Trophoblast cell (in vitro differentiated cells and primary cell): ENCODE data around the gene PRSS12.

Source experiments
- DNase-seq, 2 donors: peaks; one replicate each; pipeline ENCODE4 v3.0.0-alpha.2; 2016
- H2AFZ ChIP-seq: 2 replicates; pipeline ENCODE4 v1.6.1; 2013; ENCODE audit warnings: low read length, moderate library complexity, mild to moderate bottlenecking; ENCODE audit not compliant: insufficient read depth, poor library complexity
- H2AK5ac ChIP-seq: 2 replicates; pipeline ENCODE4 v1.6.1; 2013; ENCODE audit warnings: mild to moderate bottlenecking, low read length
- H2BK120ac ChIP-seq: 2 replicates; pipeline ENCODE4 v1.6.1; 2013; ENCODE audit warnings: low read length, mild to moderate bottlenecking, moderate library complexity; ENCODE audit not compliant: insufficient read depth, poor library complexity
- H2BK12ac ChIP-seq: 2 replicates; pipeline ENCODE4 v1.6.1; 2013; ENCODE audit warnings: mild to moderate bottlenecking, low read length, moderate library complexity
- H2BK5ac ChIP-seq: 2 replicates; pipeline ENCODE4 v1.6.1; 2013; ENCODE audit warnings: low read length, low read depth, moderate library complexity, mild to moderate bottlenecking; ENCODE audit not compliant: poor library complexity
- H3K14ac ChIP-seq: 2 replicates; pipeline ENCODE4 v1.6.1; 2013; ENCODE audit warnings: mild to moderate bottlenecking, low read length
- H3K18ac ChIP-seq: 2 replicates; pipeline ENCODE4 v1.6.1; 2013; ENCODE audit warnings: mild to moderate bottlenecking, low read length
- H3K23ac ChIP-seq: 2 replicates; pipeline ENCODE4 v1.6.1; 2013; ENCODE audit warnings: low read length
- H3K27ac ChIP-seq: 2 replicates; pipeline ENCODE4 v1.5.1; 2013; ENCODE audit warnings: low read depth, mild to moderate bottlenecking, inconsistent platforms, low read length, moderate library complexity
- H3K27me3 ChIP-seq: 2 replicates; pipeline ENCODE4 v1.6.1; 2013; ENCODE audit warnings: inconsistent platforms, mild to moderate bottlenecking, low read length, moderate library complexity; ENCODE audit not compliant: insufficient read depth
- H3K36me3 ChIP-seq, 2 experiments: 1 replicate in 1 of 2; 2 replicates in 1 of 2; pipeline ENCODE4 v1.6.1; 2013; ENCODE audit warnings: low read length in 2 of 2, mild to moderate bottlenecking in 2 of 2, moderate library complexity in 1 of 2; ENCODE audit not compliant: insufficient read depth in 2 of 2, control insufficient read depth in 1 of 2
- H3K4ac ChIP-seq: 2 replicates; pipeline ENCODE4 v1.6.1; 2013; ENCODE audit warnings: low read depth, mild to moderate bottlenecking, low read length, moderate library complexity
- H3K4me1 ChIP-seq, 2 experiments: 1 replicate in 1 of 2; 2 replicates in 1 of 2; pipeline ENCODE4 v1.6.1; 2013; ENCODE audit warnings: low read length in 2 of 2, mild to moderate bottlenecking in 2 of 2, moderate library complexity in 1 of 2; ENCODE audit not compliant: insufficient read depth in 2 of 2, control insufficient read depth in 1 of 2
- H3K4me2 ChIP-seq: 2 replicates; pipeline ENCODE4 v1.6.1; 2013; ENCODE audit warnings: inconsistent platforms, mild to moderate bottlenecking, low read length, moderate library complexity
- H3K4me3 ChIP-seq: 2 replicates; pipeline ENCODE4 v1.5.1; 2013; ENCODE audit warnings: mild to moderate bottlenecking, low read depth, low read length, inconsistent platforms
- H3K79me1 ChIP-seq: one replicate; pipeline ENCODE4 v1.6.1; 2013; ENCODE audit warnings: low read length
- H3K79me2 ChIP-seq: 2 replicates; pipeline ENCODE4 v1.6.1; 2013; ENCODE audit warnings: low read length, mild to moderate bottlenecking; ENCODE audit not compliant: control insufficient read depth, insufficient read depth, poor library complexity
- H3K9ac ChIP-seq: 2 replicates; pipeline ENCODE4 v1.6.1; 2013; ENCODE audit warnings: mild to moderate bottlenecking, low read length
- H3K9me3 ChIP-seq: 2 replicates; pipeline ENCODE4 v1.6.1; 2013; ENCODE audit warnings: low read depth, mild to moderate bottlenecking, control low read depth, inconsistent platforms, low read length; ENCODE audit not compliant: insufficient read depth
- H4K12ac ChIP-seq: 2 replicates; pipeline ENCODE4 v1.6.1; 2013; ENCODE audit warnings: low read depth, mild to moderate bottlenecking, low read length, moderate library complexity
- H4K8ac ChIP-seq: 2 replicates; pipeline ENCODE4 v1.6.1; 2013; ENCODE audit warnings: low read depth, mild to moderate bottlenecking, low read length, moderate library complexity
- H4K91ac ChIP-seq: one replicate; pipeline ENCODE4 v1.6.1; 2013; ENCODE audit warnings: low read depth, mild to moderate bottlenecking, low read length, moderate library complexity
- WGBS: extraction: QIAGEN DNeasy Blood & Tissue Kit; methylation state at CpG from one replicate; pipeline ENCODE4 v1.1.7; 2013; ENCODE audit warnings: missing lambda C conversion rate; ENCODE audit not compliant: insufficient read length, insufficient coverage; ENCODE audit errors: extremely low coverage; 5-methylcytosine and 5-hydroxymethylcytosine counted together

PRSS12 gene

GRCh38 chr4:118285931-118286330 is 66.9 kb downstream of the PRSS12 start:
- H3K18ac ChIP-seq, result no peak overlapping the region
- WGBS, result no CpG with 5 or more reads among the region's 4 CpGs
- no peak overlapping the region for H3K4me2 ChIP-seq
- no peak overlapping the region for H3K4me3 ChIP-seq
- no peak overlapping the region for H2BK12ac ChIP-seq
- no peaks in the 10 kb centered on the region for H3K27me3 ChIP-seq
- H3K4ac ChIP-seq, result no peak overlapping the region
- H3K9ac ChIP-seq, result no peak overlapping the region
- H3K79me1 ChIP-seq, result no peaks in the 10 kb centered on the region
- H4K12ac ChIP-seq, result no peak overlapping the region
- H3K27ac ChIP-seq, result no peak overlapping the region
- no peak overlapping the region for H2AFZ ChIP-seq
- no peak overlapping the region for H3K23ac ChIP-seq
- no peak overlapping the region for H4K91ac ChIP-seq
- DNase-seq, result no peak
- no peaks in the 10 kb centered on the region for H3K79me2 ChIP-seq
- no peak overlapping the region for H4K8ac ChIP-seq
- H3K4me1 ChIP-seq, result peaks cover 0 to 2% of the 10 kb centered on the region in 2 experiments
- H2BK120ac ChIP-seq, result no peak overlapping the region
- H3K9me3 ChIP-seq, result no peaks in the 10 kb centered on the region
- peaks cover 8 to 14% of the 10 kb centered on the region in 2 experiments for H3K36me3 ChIP-seq
- no peak overlapping the region for H3K14ac ChIP-seq
- no peak overlapping the region for H2AK5ac ChIP-seq
- H2BK5ac ChIP-seq, result no peak overlapping the region

DNA sequence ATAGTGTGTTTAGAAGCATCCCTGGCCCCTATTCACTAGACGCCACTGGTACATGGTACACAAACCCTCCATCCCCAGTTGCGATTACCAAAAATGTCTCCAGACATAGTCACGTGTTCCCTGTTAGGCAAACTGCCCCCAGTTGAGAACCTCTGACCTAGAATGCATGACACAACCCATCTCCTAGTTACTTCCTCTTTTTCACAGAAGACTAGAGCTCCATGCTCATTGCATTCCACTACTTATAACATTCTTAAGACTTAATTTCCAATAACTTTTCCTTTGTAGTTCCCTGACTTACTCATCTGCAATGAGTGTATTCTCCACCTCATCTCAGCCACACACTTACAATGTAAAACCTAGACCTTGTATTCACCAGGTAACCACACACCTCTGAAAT is 68.6 kb downstream of the PRSS12 start:
- Histone ChIP-seq H4K12ac (no peak overlapping the region), H2AFZ (no peak overlapping the region), H3K23ac (no peak overlapping the region), H3K18ac (no peak overlapping the region), H3K27me3 (no peaks in the 10 kb centered on the region), H3K79me2 (no peaks in the 10 kb centered on the region), H2AK5ac (no peak overlapping the region), H2BK120ac (no peak overlapping the region), H3K4me3 (no peak overlapping the region), H3K4me2 (no peak overlapping the region), H3K4me1 (peaks cover 0 to 2% of the 10 kb centered on the region in 2 experiments), H3K9ac (no peak overlapping the region), H4K8ac (no peak overlapping the region), H3K36me3 (peaks cover 8 to 16% of the 10 kb centered on the region in 2 experiments), H3K79me1 (no peaks in the 10 kb centered on the region), H2BK5ac (no peak overlapping the region), H3K4ac (no peak overlapping the region), H3K14ac (no peak overlapping the region), H3K27ac (no peak overlapping the region), H3K9me3 (no peaks in the 10 kb centered on the region), H2BK12ac (no peak overlapping the region), H4K91ac (no peak overlapping the region)
- peak in 1 of 2 donors; percentile 26 for DNase-seq
- no CpG with 5 or more reads among the region's 3 CpGs for WGBS

GRCh38 chr4:118282692-118283091 is 70.1 kb downstream of the PRSS12 start:
- no peak overlapping the region for H2BK5ac ChIP-seq
- H3K14ac ChIP-seq, result no peak overlapping the region
- no peak overlapping the region for H3K9ac ChIP-seq
- H3K4ac ChIP-seq, result no peak overlapping the region
- whole genome bisulfite sequencing, result no CpG with 5 or more reads among the region's 4 CpGs
- no peak overlapping the region for H3K27ac ChIP-seq
- H4K12ac ChIP-seq, result no peak overlapping the region
- no peaks in the 10 kb centered on the region for H3K9me3 ChIP-seq
- H3K4me2 ChIP-seq, result no peak overlapping the region
- peak in 1 of 2 donors; percentile 9 for DNase-seq
- H3K36me3 ChIP-seq, result peaks cover 8 to 16% of the 10 kb centered on the region in 2 experiments
- no peak overlapping the region for H3K23ac ChIP-seq
- no peaks in the 10 kb centered on the region for H3K27me3 ChIP-seq
- H3K79me2 ChIP-seq, result peaks cover 5% of the 10 kb centered on the region
- H2BK12ac ChIP-seq, result no peak overlapping the region
- no peak overlapping the region for H4K91ac ChIP-seq
- H3K4me3 ChIP-seq, result no peak overlapping the region
- no peak overlapping the region for H2AFZ ChIP-seq
- H2AK5ac ChIP-seq, result no peak overlapping the region
- H3K18ac ChIP-seq, result no peak overlapping the region
- peaks cover 3% of the 10 kb centered on the region for H3K79me1 ChIP-seq
- no peak overlapping the region for H4K8ac ChIP-seq
- no peak overlapping the region for H2BK120ac ChIP-seq
- peaks cover 0 to 2% of the 10 kb centered on the region in 2 experiments for H3K4me1 ChIP-seq

DNA sequence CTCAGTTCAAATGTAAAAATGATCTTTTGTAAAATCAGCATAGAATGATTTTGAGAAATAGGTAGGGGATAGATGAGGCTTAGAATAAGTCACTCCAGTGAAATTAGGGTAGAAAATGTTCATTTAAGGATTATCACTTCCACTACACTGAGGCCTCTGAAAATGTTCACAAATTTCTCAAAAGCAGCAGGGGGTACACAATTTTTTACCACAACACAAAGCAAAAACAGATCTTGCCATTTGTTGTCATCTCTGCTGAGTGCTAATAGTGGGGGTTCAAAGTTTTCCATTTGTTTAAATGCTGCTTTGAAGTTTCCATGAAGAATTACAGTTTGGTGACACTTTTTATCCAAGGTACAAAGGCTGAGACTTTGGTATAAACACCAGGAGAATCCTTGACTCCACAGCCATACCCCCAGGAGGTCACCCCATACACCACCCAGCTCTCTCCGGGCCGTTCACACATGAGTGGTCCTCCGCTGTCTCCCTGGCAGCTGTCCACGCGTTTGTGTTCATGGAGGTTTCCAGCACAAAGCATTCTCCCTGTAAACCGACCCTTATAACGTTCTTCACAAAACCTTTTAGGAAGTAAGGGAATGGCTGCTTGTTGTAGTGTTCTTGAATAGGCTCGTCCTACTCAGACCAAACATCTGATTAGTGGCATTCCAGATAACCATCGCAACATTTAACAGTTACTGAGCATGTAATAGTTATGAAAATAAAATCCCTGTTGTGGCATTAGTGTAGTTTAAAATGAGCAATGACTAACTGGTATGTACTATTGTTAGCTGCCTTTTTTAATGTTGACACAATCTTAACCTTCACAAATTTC is 71.0 kb downstream of the PRSS12 start:
- Histone ChIP-seq H3K23ac (no peak overlapping the region), H4K8ac (no peak overlapping the region), H2AK5ac (no peak overlapping the region), H3K14ac (no peak overlapping the region), H2BK120ac (no peak overlapping the region), H3K36me3 (peaks cover 4 to 12% of the 10 kb centered on the region in 2 experiments), H3K4me2 (no peak overlapping the region), H3K18ac (no peak overlapping the region), H3K27me3 (no peaks in the 10 kb centered on the region), H3K9me3 (no peaks in the 10 kb centered on the region), H3K4ac (no peak overlapping the region), H3K4me3 (no peak overlapping the region), H4K12ac (no peak overlapping the region), H3K4me1 (peaks cover 0 to 2% of the 10 kb centered on the region in 2 experiments), H3K79me2 (peaks cover 5% of the 10 kb centered on the region), H2BK5ac (no peak overlapping the region), H2AFZ (no peak overlapping the region), H2BK12ac (no peak overlapping the region), H3K27ac (no peak overlapping the region), H3K79me1 (peaks cover 3% of the 10 kb centered on the region), H3K9ac (no peak overlapping the region), H4K91ac (no peak overlapping the region)
- peak in 1 of 2 donors; percentile 44 for DNase-seq
- no CpG with 5 or more reads among the region's 9 CpGs for WGBS
